ENCODE measurements around the gene FAM13A.

FAM13A gene

DNA sequence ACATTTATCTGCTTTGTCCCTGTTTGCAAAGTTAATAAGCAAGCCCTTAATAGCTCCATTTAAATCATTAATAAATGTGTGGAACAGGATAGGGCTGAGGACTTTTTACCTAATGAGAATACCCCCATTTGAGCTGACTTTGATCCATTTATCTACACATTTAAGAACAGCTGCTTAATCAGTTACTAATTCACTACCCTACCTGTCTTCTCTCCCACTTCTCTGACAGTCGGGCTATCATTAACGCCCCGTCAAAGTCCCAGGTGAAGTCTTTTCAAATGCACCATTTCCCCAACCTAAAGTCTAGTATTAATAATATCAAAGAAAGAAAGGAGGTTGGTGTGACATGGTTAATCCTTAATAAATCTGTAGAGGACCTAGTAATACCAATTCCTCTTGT is 302.2 kb downstream of the FAM13A start:
- no peak for TF ChIP-seq EZH2phosphoT487 (IDR thresholded peaks at IDR 0.05; ENCODE audit: borderline replicate concordance, low read length)
- TF ChIP-seq, protein P1, sequence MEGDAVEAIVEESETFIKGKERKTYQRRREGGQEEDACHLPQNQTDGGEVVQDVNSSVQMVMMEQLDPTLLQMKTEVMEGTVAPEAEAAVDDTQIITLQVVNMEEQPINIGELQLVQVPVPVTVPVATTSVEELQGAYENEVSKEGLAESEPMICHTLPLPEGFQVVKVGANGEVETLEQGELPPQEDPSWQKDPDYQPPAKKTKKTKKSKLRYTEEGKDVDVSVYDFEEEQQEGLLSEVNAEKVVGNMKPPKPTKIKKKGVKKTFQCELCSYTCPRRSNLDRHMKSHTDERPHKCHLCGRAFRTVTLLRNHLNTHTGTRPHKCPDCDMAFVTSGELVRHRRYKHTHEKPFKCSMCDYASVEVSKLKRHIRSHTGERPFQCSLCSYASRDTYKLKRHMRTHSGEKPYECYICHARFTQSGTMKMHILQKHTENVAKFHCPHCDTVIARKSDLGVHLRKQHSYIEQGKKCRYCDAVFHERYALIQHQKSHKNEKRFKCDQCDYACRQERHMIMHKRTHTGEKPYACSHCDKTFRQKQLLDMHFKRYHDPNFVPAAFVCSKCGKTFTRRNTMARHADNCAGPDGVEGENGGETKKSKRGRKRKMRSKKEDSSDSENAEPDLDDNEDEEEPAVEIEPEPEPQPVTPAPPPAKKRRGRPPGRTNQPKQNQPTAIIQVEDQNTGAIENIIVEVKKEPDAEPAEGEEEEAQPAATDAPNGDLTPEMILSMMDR (IDR thresholded peaks at IDR 0.05; ENCODE audit: low read depth, low read length, poor library complexity, severe bottlenecking), result no peak
- H3K4me2 ChIP-seq (ENCODE audit: low read length), result no peak overlapping the region
- no peaks in the 10 kb centered on the region for H3K9me2 ChIP-seq (replicated peaks; ENCODE audit: control insufficient read depth, low read length)
- no peaks in the 10 kb centered on the region for H3K9me3 ChIP-seq (ENCODE audit: control insufficient read depth, insufficient read depth, low read length)
- H4K20me1 ChIP-seq (ENCODE audit: control insufficient read depth, insufficient read depth, low read depth, low read length), result no peaks in the 10 kb centered on the region
- no peaks in the 10 kb centered on the region for H3F3A ChIP-seq (ENCODE audit: control insufficient read depth, insufficient read depth)
- no peaks in the 10 kb centered on the region for H3K4me1 ChIP-seq (ENCODE audit: control insufficient read depth, low read length)
- peaks cover 11% of the 10 kb centered on the region; the same call in 1 of the 2 replicates for H3K27me3 ChIP-seq (ENCODE audit: control insufficient read depth, low read length)
- H3K4me3 ChIP-seq (ENCODE audit: low read length), result no peak overlapping the region
- H3K36me3 ChIP-seq (ENCODE audit: control insufficient read depth, low read length), result no peaks in the 10 kb centered on the region
- no peaks in the 10 kb centered on the region for H3K79me2 ChIP-seq (ENCODE audit: control insufficient read depth, low read length)
- H3K27ac ChIP-seq (ENCODE audit: low read depth, low read length), result no peak overlapping the region

- Histone ChIP-seq H3K4me2 (ENCODE audit: low read length) (no peak overlapping the region), H3F3A (ENCODE audit: control insufficient read depth, insufficient read depth) (no peaks in the 10 kb centered on the region), H3K4me3 (ENCODE audit: low read length) (no peak overlapping the region), H4K20me1 (ENCODE audit: control insufficient read depth, insufficient read depth, low read depth, low read length) (no peaks in the 10 kb centered on the region), H3K79me2 (ENCODE audit: control insufficient read depth, low read length) (no peaks in the 10 kb centered on the region), H3K27me3 (ENCODE audit: control insufficient read depth, low read length) (peaks cover 11% of the 10 kb centered on the region; the same call in 1 of the 2 replicates), H3K9me3 (ENCODE audit: control insufficient read depth, insufficient read depth, low read length) (no peaks in the 10 kb centered on the region), H3K4me1 (ENCODE audit: control insufficient read depth, low read length) (no peaks in the 10 kb centered on the region), H3K27ac (ENCODE audit: low read depth, low read length) (no peak overlapping the region), H3K36me3 (ENCODE audit: control insufficient read depth, low read length) (no peaks in the 10 kb centered on the region), H3K9me2 (replicated peaks; ENCODE audit: control insufficient read depth, low read length) (no peaks in the 10 kb centered on the region)
- TF ChIP-seq EZH2phosphoT487 (IDR thresholded peaks at IDR 0.05; ENCODE audit: borderline replicate concordance, low read length), result no peak
- TF ChIP-seq, protein P1 (IDR thresholded peaks at IDR 0.05; ENCODE audit: low read depth, low read length, poor library complexity, severe bottlenecking), result no peak
Observed at GRCh38 chr4:88753658-88754571, 303.1 kb downstream of the FAM13A start.

GRCh38 chr4:88752754-88753153 is 304.2 kb downstream of the FAM13A start:
- Histone ChIP-seq H3F3A (ENCODE audit: control insufficient read depth, insufficient read depth) (no peaks in the 10 kb centered on the region), H3K4me1 (ENCODE audit: control insufficient read depth, low read length) (no peaks in the 10 kb centered on the region), H3K36me3 (ENCODE audit: control insufficient read depth, low read length) (no peaks in the 10 kb centered on the region), H3K4me3 (ENCODE audit: low read length) (no peak overlapping the region), H3K9me3 (ENCODE audit: control insufficient read depth, insufficient read depth, low read length) (no peaks in the 10 kb centered on the region), H4K20me1 (ENCODE audit: control insufficient read depth, insufficient read depth, low read depth, low read length) (no peaks in the 10 kb centered on the region), H3K27me3 (ENCODE audit: control insufficient read depth, low read length) (peaks cover 11% of the 10 kb centered on the region; the same call in 1 of the 2 replicates), H3K4me2 (ENCODE audit: low read length) (no peak overlapping the region), H3K27ac (ENCODE audit: low read depth, low read length) (no peak overlapping the region), H3K9me2 (replicated peaks; ENCODE audit: control insufficient read depth, low read length) (no peaks in the 10 kb centered on the region), H3K79me2 (ENCODE audit: control insufficient read depth, low read length) (no peaks in the 10 kb centered on the region)
- no peak for TF ChIP-seq EZH2phosphoT487 (IDR thresholded peaks at IDR 0.05; ENCODE audit: borderline replicate concordance, low read length)
- TF ChIP-seq, protein P1 (IDR thresholded peaks at IDR 0.05; ENCODE audit: low read depth, low read length, poor library complexity, severe bottlenecking), result no peak

All from DOHH2 (cell line).